ENCODE data around the gene CACNA1G. TPM values are rescaled to one million over a fixed set of nuclear protein-coding genes. Genes with fewer than 3 reads are reported as not detected.

Gene CACNA1G
- total RNA-seq, 2 donors from 2014 or later: 0.07 to 0.19 TPM

DNA sequence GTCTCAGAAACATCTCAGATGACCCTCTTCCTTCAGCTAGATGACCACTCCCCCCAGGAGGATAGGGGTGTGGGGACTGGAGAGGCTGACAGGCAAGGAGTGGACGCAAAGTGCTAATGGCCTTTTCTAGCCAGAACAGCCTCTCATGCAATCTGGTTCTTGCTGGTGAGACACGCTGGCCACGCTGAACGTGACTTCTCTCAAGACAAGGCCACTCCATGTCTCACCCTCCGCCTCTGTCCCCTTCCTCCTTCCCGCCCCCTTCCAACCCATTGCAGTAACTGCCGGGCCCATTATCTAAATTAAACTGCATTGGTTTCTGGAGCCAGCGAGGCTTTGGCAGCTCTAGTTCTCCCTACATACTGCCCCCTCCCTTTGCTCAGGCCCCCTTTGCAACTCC lies 9.5 kb downstream of the CACNA1G start:
- TF ChIP-seq, protein P1, sequence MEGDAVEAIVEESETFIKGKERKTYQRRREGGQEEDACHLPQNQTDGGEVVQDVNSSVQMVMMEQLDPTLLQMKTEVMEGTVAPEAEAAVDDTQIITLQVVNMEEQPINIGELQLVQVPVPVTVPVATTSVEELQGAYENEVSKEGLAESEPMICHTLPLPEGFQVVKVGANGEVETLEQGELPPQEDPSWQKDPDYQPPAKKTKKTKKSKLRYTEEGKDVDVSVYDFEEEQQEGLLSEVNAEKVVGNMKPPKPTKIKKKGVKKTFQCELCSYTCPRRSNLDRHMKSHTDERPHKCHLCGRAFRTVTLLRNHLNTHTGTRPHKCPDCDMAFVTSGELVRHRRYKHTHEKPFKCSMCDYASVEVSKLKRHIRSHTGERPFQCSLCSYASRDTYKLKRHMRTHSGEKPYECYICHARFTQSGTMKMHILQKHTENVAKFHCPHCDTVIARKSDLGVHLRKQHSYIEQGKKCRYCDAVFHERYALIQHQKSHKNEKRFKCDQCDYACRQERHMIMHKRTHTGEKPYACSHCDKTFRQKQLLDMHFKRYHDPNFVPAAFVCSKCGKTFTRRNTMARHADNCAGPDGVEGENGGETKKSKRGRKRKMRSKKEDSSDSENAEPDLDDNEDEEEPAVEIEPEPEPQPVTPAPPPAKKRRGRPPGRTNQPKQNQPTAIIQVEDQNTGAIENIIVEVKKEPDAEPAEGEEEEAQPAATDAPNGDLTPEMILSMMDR (IDR thresholded peaks at IDR 0.05): no peak
- DNase-seq: no peak
- Histone ChIP-seq H3K4me1 (no peaks in the 10 kb centered on the region), H3K4me3 (no peak overlapping the region), H3K27me3 (peaks cover 4% of the 10 kb centered on the region), H3K9ac (ENCODE audit: low read depth in 2 of 2, low read length in 2 of 2) (no peak overlapping the region), H3K9me3 (no peaks in the 10 kb centered on the region), H3K27ac (no peak overlapping the region), H3K36me3 (no peaks in the 10 kb centered on the region)
- intact Hi-C loops (cut with DNase I): no loop called here

DNA sequence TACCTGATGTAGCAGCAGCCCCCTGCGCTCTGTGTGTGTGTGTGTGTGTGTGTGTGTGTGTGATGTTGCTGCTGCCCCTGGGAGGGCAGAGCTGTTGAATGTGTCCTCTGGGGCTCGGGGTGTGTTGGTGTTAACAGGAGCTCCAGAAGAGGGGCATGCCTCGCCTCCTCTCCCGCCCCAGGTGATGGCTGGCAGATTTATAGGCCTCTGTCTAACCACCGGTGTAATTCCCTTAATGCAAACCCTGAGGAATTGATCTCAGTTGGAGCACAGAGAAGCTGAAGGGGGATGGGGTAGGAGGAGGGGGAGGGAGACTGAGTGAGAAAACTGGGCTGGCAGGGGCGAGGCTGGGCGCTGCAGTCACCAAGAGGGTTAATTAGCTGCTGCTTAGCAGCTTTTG lies 10.0 kb downstream of the CACNA1G start:
- no peak overlapping the region for H3K27ac ChIP-seq
- TF ChIP-seq, protein P1 (IDR thresholded peaks at IDR 0.05): no peak
- H3K4me3 ChIP-seq: no peak overlapping the region
- H3K27me3 ChIP-seq: peaks cover 4% of the 10 kb centered on the region
- H3K4me1 ChIP-seq: no peaks in the 10 kb centered on the region
- no peaks in the 10 kb centered on the region for H3K9me3 ChIP-seq
- H3K36me3 ChIP-seq: no peaks in the 10 kb centered on the region
- DNase-seq: no peak
- no peak overlapping the region for H3K9ac ChIP-seq (ENCODE audit: low read depth in 2 of 2, low read length in 2 of 2)
- intact Hi-C loops (cut with DNase I): no loop called here

DNA sequence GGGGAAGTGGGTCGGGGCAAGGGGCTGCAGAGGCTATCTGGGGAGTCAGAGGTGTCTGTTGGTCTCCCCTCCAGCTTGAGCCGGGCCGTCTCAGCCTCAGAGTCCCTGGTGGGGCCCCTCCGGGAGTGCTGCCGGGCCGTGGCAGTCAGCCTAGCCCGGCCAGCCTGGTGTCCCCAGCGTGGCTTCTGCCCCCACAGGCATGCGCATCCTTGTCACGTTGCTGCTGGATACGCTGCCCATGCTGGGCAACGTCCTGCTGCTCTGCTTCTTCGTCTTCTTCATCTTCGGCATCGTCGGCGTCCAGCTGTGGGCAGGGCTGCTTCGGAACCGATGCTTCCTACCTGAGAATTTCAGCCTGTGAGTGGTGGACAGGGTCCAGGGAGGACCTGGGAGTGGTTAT lies 11.2 kb downstream of the CACNA1G start:
- no peak for DNase-seq
- no peak overlapping the region for H3K4me3 ChIP-seq
- H3K27ac ChIP-seq: no peak overlapping the region
- TF ChIP-seq, protein P1 (IDR thresholded peaks at IDR 0.05): no peak
- intact Hi-C loops (cut with DNase I): no loop called here
- no peaks in the 10 kb centered on the region for H3K36me3 ChIP-seq
- H3K4me1 ChIP-seq: no peaks in the 10 kb centered on the region
- no peaks in the 10 kb centered on the region for H3K9me3 ChIP-seq
- H3K9ac ChIP-seq (ENCODE audit: low read depth in 2 of 2, low read length in 2 of 2): no peak overlapping the region
- H3K27me3 ChIP-seq: no peaks in the 10 kb centered on the region

DNA sequence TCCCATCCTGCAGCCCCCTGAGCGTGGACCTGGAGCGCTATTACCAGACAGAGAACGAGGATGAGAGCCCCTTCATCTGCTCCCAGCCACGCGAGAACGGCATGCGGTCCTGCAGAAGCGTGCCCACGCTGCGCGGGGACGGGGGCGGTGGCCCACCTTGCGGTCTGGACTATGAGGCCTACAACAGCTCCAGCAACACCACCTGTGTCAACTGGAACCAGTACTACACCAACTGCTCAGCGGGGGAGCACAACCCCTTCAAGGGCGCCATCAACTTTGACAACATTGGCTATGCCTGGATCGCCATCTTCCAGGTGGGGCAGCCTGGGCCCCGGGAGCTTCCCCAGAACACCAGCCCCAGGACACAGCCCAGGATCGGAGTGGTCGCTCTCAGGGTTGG lies 12.0 kb downstream of the CACNA1G start:
- H3K4me3 ChIP-seq: no peak overlapping the region
- no peak for DNase-seq
- H3K4me1 ChIP-seq: no peaks in the 10 kb centered on the region
- H3K27me3 ChIP-seq: no peaks in the 10 kb centered on the region
- intact Hi-C loops (cut with DNase I): no loop called here
- H3K36me3 ChIP-seq: no peaks in the 10 kb centered on the region
- H3K9me3 ChIP-seq: no peaks in the 10 kb centered on the region
- no peak overlapping the region for H3K27ac ChIP-seq
- TF ChIP-seq, protein P1 (IDR thresholded peaks at IDR 0.05): no peak
- no peak overlapping the region for H3K9ac ChIP-seq (ENCODE audit: low read depth in 2 of 2, low read length in 2 of 2)

DNA sequence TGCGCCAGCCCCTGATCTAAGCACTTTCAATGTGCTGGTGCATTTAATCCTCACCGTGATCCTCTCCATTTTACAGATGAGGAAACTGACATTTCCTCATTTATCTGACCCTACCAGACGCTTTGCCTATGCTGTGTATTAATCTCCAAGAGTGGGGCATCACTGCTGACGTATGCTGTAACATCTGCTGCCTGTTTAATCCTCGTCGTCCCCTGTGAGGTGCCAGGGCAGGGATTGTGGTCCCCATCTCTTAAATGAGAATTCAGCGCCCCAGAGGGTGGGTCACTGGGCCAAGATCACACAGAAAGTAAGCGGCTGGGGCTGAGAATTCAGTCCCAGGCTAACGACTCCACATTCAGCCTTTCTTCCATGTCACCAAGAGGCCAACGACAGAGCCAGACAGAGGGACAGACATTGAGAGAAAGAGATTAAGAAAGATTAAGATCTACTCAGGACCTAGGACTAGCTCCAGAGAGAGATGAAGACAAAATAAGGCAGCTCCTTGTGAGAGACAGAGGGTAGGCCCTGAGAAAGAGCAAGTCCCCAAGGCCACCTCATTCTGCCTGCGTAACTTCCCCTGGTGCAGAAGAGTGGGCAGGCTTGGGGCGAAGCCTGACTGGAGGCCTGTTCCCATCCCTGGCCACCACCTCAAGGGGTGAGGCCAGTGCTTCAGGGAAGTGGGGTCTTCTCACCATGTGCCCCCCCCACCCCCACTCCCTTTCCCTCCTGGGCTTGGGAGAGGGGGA lies 13.5 kb downstream of the CACNA1G start:
- H3K27ac ChIP-seq: no peak overlapping the region
- H3K9ac ChIP-seq (ENCODE audit: low read depth in 2 of 2, low read length in 2 of 2): no peak overlapping the region
- no peaks in the 10 kb centered on the region for H3K36me3 ChIP-seq
- TF ChIP-seq, protein P1 (IDR thresholded peaks at IDR 0.05): no peak
- no peaks in the 10 kb centered on the region for H3K9me3 ChIP-seq
- intact Hi-C loops (cut with DNase I): no loop called here
- H3K4me3 ChIP-seq: no peak overlapping the region
- DNase-seq: no peak
- H3K27me3 ChIP-seq: no peaks in the 10 kb centered on the region
- no peaks in the 10 kb centered on the region for H3K4me1 ChIP-seq

Measured in colonic mucosa (tissue), 4 donors.